HG03139 (cell line): ENCODE measurements around the gene ARMC6.
"Not testable (repeated sequence)": the region's sequence is repeated elsewhere in the genome, so short reads cannot be mapped to it uniquely, and the experiment has no call there.

Experiments
- ATAC-seq: cut with Tn5 transposase; IDR thresholded peaks from one replicate; pipeline ENCODE4 v1.9.1; 2021; ENCODE audit not compliant: unreplicated experiment

Gene ARMC6

DNA sequence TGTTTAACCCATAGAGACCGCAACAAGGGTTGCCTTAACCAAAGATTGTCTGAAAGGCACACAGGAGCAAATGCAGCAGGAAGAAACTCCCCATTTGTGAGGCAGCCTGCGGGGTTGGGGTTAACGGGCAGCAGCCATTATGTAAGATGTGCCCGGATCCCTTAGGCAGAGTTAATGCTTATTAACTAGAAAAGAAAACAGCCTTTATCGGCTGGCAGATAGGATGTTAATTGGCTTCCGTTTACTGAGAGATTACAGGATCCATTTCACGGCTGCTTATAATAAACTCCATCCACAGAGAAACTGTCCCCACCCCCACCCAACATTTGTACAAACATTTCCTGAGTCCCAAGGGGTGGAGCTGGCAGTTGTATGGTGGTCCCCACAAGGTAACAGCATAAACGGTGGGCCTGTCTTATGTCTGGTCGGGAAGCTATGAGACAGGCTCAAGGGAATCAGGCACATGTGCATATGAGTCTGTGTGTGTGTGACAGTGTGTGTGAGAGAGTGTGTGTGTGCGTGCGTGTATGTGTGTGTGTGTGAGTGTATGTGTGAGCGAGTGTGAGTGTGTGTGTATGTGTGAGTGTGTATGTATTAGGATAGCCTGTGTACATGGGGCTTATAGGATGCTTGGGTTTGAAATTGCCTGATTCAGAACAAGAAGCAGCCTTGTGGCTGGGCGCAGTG is 40.9 kb downstream of the ARMC6 start:
- ATAC-seq = no peak

GRCh38 chr19:19075126-19075525 is 41.7 kb downstream of the ARMC6 start:
- ATAC-seq = no peak

DNA sequence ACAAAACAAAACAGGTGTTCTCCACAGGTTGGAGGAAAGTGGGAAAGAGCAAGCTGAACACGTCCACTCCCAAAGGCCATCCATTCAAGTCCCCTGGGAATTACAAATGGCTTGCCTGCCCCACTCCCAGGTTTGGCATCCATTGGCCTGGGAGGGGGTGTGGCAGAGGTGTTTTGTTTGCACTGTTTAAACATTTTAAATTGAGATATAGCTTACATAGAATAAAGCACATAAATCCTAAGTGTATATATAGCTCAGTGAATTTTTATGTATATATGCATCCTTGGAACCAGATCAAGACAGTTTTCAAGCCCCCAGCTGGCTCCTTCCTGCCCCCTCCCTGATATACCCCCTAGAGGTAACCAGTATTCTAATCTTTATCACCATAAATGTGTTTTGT is 43.1 kb downstream of the ARMC6 start:
- ATAC-seq = no peak

DNA sequence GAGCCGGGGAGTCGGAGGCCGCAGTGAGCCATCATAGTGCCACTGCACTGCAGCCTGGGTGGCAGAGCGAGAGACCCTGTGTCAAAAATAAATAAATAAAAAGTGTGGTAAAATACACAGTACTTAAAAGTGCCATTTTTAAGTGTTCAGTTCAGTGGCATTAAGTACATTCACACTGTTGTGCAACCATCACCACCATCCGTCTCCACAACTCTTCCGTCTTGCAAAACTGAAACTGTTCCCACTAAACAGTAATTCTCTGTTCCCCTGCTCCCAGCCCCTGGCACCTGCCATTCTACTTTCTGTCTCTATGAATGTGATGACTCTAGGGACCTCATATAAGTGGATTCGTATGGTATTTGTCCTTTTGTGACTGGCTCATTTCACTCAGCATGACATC is 43.7 kb downstream of the ARMC6 start:
- ATAC-seq = no peak

DNA sequence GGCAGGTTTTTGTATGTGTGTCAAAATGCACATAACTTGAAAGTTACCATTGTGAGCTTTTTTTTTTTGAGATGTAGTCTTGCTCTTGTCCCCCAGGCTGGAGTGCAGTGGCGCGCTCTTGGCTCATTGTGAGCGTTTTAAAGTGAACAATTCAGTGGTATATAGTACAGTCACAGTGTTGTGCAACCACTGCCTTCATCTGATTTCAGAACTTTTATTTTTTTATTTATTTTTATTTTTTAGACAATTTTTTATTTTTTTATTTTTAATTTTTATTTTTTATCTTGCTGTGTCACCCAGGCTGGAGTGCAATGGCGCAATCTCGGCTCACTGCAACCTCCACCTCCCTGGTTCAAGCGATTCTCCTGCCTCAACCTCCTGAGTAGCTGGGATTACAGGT is 45.4 kb downstream of the ARMC6 start:
- no peak for ATAC-seq

GRCh38 chr19:19079571-19079970 is 46.2 kb downstream of the ARMC6 start:
- ATAC-seq = no peak

DNA sequence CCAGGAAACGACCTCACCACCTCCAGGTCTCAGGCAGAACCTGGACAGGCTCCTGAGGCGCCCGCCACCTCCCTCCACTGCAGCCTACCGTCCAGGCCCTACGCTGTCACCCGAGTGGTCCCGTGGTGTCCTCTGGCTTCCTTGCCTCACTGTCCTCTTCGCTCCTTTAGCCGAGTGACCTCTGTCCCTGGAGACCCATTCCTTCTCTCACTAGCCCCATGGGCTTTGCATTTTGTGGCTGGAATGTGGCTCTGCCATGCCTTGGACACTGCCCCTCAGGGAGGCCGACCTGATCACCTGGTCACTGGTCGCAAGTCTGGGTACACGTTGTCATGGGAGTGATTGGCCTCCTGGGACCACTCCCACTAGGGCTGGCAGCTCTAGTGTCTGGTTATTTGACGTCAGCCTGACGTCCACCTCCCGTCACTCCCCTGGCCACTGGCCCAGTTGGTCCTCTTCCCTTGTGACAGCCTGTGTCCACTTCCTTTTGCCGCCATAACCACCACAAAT is 48.3 kb downstream of the ARMC6 start:
- ATAC-seq = no peak

- ATAC-seq = no peak
Observed at GRCh38 chr19:19083413-19084178, 50.2 kb downstream of the ARMC6 start.

GRCh38 chr19:19087676-19088075 is 54.3 kb downstream of the ARMC6 start:
- no peak for ATAC-seq

DNA sequence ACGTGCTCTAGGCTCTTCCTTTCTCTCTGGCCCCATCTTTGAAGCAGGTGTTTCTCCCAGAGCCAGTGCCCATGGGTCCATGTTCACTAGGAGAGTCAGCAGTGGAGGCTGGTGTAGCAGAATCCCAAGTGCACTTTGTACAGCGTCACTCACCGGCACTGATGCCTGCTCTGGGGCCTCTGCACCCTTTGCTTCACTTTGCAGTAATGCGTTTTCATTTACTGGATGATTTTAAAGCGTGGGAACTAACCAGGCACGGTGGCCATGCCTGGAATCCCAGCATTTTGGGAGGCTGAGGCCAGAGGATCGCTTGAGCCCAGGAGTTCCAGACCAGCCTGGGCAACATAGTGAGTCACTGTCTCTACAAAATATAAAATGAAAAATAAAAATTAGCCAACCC is 61.1 kb downstream of the ARMC6 start:
- ATAC-seq = no peak

DNA sequence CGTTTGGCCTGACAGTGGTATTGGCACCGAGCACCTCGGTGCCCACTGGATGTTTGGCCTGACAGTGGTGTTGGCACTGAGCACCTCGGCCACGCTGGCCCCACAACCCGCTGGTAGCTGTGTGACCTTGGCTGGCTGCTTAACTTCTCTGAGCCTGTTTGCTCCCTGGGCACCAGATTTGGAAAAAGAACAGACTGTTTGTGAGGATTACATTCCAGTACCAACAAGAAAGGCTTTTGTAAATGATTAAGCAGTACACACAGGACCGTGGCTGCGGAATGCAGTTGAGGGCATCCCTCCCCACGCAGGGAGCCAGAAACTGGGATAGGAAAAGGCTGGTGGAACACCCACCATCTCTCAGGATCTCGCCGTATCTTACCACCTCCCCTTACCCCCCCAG is 62.3 kb downstream of the ARMC6 start:
- no peak for ATAC-seq

DNA sequence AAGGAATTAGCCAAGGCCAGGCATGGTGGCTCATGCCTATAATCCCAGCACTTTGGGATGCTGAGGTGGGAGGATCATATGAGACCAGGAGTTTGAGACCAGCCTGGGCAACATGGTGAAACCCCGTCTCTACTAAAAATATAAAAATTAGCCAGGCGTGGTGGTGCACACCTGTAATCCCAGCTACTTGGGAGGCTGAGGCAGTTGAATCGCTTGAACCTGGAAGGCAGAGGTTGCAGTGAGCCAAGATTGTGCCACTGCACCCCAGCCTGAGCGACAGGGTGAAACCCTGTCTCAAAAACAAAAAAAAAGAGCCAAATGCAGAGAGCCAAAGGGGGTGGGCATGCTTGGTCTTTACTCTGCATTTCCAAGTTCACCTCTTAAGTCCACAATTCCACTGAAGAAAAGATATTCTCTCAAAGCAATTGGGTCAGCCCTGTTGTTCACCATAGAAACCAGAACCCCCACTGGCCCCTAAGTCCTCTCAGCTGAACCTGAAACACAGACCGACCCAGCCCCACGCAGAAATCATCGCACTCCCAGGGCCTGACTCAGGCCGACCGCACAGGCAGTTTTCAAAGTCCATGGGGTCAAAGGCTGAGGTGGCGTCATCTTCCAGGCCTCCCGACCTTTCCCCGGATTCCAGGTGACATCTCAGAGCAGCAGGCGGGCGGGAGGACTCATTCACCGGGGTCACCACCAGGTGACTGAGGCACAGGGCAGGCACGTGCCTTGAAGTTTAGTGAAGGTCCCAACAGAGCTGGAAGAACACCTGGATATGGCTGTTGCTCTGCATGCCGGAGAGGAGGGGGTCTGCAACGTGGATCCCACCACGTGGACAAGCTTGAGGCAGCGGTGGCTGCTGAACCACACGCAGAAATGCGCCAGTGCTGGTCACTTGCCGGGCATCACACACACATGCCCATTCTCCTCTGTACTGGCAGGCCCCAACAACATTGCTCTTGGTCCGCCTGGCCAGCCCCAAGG is 63.5 kb downstream of the ARMC6 start:
- no peak for ATAC-seq

DNA sequence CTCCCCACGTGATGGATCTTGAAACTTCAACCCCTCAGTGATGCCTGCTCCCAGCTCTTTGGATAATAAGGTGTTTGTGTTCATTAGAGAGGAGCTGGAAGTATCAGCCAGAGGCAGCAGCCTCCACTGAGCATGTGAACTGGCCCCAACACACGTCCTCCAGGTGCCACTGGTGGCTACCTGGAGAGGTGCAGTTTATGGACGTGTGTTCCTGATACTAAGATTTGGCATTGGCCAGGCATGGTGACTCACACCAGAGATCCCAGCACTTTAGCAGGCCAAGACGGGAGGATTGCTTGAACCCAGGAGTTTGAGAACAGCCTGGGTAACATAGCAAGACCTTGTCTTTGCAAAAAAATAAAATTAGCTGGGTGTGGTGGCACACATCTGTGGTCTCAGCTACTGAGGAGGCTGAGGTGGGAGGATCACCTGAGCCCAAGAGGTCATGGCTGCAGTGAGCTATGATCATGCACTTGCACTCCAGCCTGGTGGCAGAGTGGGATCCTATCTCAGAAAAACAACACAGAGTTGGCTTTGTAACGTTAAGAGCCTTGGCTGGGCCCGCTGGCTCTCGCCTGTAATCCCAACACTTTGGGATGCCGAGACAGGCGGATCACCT is 64.8 kb downstream of the ARMC6 start:
- no peak for ATAC-seq

GRCh38 chr19:19098703-19099632 is 65.6 kb downstream of the ARMC6 start:
- ATAC-seq = no peak

DNA sequence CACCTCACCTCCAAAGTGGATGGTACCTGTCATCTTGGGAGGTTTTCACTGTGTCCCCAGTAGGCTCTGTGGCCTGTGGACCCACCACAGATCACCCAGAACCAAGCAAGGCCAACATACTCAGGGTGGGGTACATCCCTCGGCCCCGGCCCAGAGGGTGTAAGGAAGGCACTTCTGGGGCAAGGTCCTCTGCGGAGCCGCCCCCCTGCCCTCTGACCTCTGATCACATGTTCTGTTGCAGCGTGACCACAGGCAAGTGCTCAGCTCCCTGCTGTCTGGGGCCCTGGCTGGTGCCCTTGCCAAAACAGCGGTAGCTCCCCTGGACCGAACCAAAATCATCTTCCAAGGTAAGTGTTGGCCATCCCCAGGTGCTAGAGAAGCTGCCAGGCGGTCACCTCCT is 68.1 kb downstream of the ARMC6 start:
- ATAC-seq = no peak

- not testable (repeated sequence) for ATAC-seq
Observed at GRCh38 chr19:19102566-19102965, 69.2 kb downstream of the ARMC6 start.

DNA sequence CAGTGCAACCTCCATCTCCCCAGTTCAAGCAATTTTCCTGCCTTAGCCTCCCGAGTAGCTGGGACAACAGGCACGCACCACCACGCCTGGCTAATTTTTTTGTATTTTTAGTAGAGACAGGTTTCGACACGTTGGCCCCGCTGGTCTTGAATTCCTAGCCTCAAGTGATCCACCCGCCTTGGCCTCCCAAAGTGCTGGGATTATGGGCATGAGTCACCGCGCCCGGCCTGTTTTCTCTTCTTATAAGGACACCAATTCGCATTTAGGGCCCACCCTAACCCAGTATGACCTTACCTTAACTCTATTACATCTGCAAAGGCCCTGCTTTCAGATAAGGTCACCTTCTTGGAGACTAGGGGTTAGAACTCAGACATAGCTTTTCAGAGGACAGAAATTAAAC is 69.8 kb downstream of the ARMC6 start:
- no peak for ATAC-seq

GRCh38 chr19:19105365-19106055 is 72.1 kb downstream of the ARMC6 start:
- no peak for ATAC-seq

DNA sequence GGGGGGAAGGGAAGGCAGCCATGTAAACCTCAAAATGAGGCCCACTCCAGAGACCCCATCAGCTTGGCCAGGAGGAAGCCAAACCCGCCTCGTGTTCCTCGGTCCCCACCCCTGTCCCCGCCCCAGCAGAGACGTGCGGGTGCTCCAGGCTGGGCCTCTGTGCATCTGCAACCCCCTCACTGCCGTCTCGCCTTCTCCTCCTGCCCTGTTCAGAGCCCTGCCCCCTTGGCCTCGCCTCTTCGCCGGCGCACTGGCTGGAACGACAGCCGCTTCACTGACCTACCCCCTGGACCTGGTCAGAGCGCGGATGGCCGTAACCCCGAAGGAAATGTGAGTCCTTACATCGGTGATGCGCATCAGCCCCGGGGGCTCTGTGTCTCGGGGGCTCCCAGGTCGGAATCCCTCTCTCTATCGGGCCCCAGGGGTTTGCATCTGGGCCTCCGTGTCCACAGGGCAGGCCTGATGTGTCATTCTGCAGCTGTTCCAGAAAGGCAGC is 72.7 kb downstream of the ARMC6 start:
- ATAC-seq = no peak
